ENCODE data around the gene ALKBH4. TPM values are rescaled to one million over a fixed set of nuclear protein-coding genes. Genes with fewer than 3 reads are reported as not detected.

The ALKBH4 gene
- total and polyA plus RNA-seq, 10 of the 15 experiments (the other 5 are each of a cell fraction or from before 2014, with no cell fraction given) = 4.1 to 16.9 (median 11.3) TPM

GRCh38 chr7:102415685-102416225, 48.9 kb downstream of the ALKBH4 start (continued):
- TF ChIP-seq CUX1 (IDR thresholded peaks at IDR 0.05; ENCODE audit: insufficient replicate concordance, low read depth, low read length) (no peak), PAX5 (IDR thresholded peaks at IDR 0.05; ENCODE audit: borderline replicate concordance, low read depth, low read length) (peak; percentile 76; the same call in 1 of the 2 replicates), RB1 (IDR thresholded peaks at IDR 0.05; ENCODE audit: borderline replicate concordance) (no peak), FOS (IDR thresholded peaks at IDR 0.05; ENCODE audit: borderline replicate concordance, extremely low read depth, insufficient read length) (no peak), YY1 (IDR thresholded peaks at IDR 0.05; ENCODE audit: low read depth, low read length) (peak; percentile 41; the same call in 1 of the 2 replicates), NBN (IDR thresholded peaks at IDR 0.05) (peak; percentile 34; the same call in 1 of the 2 replicates), BCLAF1 (IDR thresholded peaks at IDR 0.05) (no peak), POU2F2 (IDR thresholded peaks at IDR 0.05; ENCODE audit: borderline replicate concordance, low read depth, low read length) (0 out of 3 replicates have a peak, but pooled peaks have one; percentile 28), BHLHE40 (IDR thresholded peaks at IDR 0.05; ENCODE audit: borderline replicate concordance in 1 of 2, low read depth in 2 of 2, low read length in 1 of 2) (peak; percentile 49 to 77; a peak in 3 of 4 replicates), EZH2 (IDR thresholded peaks at IDR 0.05; ENCODE audit: borderline replicate concordance, control insufficient read depth, low read depth, low read length) (no peak), ATF3 (IDR thresholded peaks at IDR 0.05; ENCODE audit: borderline replicate concordance, extremely low read depth, low read depth, low read length) (no peak), RUNX3 (IDR thresholded peaks at IDR 0.05; ENCODE audit: low read length) (peak; percentile 61), RELA (IDR thresholded peaks at IDR 0.05; ENCODE audit: borderline replicate concordance, partially characterized antibody) (no peak), ZNF622 (IDR thresholded peaks at IDR 0.05) (no peak), MYC (IDR thresholded peaks at IDR 0.05; ENCODE audit: insufficient read depth, insufficient read length, insufficient replicate concordance, low read length, severe bottlenecking) (peak; percentile 72), SP1 (IDR thresholded peaks at IDR 0.05; ENCODE audit: low read depth, low read length) (no peak), SREBF1 (IDR thresholded peaks at IDR 0.05; ENCODE audit: low read length) (no peak), JUND (IDR thresholded peaks at IDR 0.05; ENCODE audit: low read depth, low read length) (no peak), STAT3 (IDR thresholded peaks at IDR 0.05; ENCODE audit: low read depth, low read length) (no peak), MLLT1 (IDR thresholded peaks at IDR 0.05) (0 out of 2 replicates have a peak, but pooled peaks have one; percentile 7), HDGF (IDR thresholded peaks at IDR 0.05) (peak; percentile 70; the same call in 1 of the 2 replicates)

All from GM12878 (cell line).